KOPT-K1 (cell line): ENCODE results near the gene MGLL.

ENCODE experiments used
- H3K27ac ChIP-seq: fragments of 200-600 bp; sonication (generic); 2 replicates; pipeline ENCODE4 v1.5.1; 2016; ENCODE audit warnings: antibody characterized with exemption, mild to moderate bottlenecking, low read depth, low read length; ENCODE audit not compliant: poor library complexity, severe bottlenecking
- H3K36me3 ChIP-seq: fragments of 200-600 bp; sonication (generic); 2 replicates; pipeline ENCODE4 v1.5.1; 2017; ENCODE audit warnings: antibody characterized with exemption, mild to moderate bottlenecking, low read length, moderate library complexity; ENCODE audit not compliant: insufficient read depth
- H3K9me3 ChIP-seq: fragments of 200-600 bp; sonication (generic); 2 replicates; pipeline ENCODE4 v1.5.1; 2017; ENCODE audit warnings: antibody characterized with exemption, low read length, mild to moderate bottlenecking; ENCODE audit not compliant: insufficient read depth, poor library complexity, severe bottlenecking

Gene MGLL

DNA sequence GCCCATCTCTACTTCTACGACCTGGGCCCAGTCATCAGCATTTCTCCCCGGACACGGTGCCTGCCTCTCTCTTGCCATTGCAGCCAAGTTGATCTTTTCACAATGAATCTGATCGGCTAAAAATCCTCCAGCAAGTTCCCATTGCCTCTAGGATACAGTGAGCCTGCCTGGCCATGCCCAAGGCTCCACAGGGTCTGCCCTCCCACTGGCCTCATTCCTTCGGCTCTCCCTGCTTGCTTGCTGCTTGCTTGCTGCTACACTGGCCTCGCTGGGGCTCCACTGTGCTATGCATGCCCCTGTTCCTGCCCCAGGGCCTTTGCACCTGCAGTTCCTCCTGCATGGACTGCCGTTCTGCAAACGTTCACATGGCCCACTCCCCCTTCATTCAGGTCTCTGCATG, 147.5 kb downstream of the MGLL start:
- Histone ChIP-seq H3K9me3 (no peaks in the 10 kb centered on the region), H3K27ac (no peak overlapping the region), H3K36me3 (no peaks in the 10 kb centered on the region; the same call in 1 of the 2 replicates)

DNA sequence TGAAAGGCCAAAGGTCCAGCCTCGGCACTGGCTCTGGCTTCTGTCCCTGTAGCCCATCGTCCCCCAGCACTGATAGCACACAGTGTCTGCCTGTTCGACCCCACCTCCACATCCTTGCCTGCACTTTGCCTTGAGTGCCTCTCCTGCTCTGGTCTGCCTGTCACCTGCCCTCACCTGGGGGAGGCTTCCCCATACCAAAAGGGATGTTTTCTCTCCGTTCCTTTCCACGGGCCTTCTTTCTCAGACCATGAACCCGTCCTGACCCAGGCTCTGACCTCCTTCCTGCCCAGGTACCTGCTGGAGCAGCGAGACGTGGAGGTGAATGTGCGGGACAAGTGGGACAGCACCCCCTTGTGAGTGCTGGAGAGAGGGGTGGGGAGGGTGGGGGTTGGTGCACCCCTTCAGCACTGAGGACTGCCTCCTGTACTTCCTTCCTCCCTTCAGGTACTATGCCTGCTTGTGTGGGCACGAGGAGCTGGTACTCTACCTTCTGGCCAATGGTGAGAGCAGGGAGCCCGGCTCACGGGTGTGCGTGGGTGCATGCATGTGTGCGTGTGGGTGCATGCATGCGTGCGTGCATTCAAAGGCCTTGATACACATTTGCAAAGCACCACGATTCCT, 148.1 kb downstream of the MGLL start:
- no peak overlapping the region for H3K27ac ChIP-seq
- H3K9me3 ChIP-seq = no peaks in the 10 kb centered on the region
- H3K36me3 ChIP-seq = no peaks in the 10 kb centered on the region; the same call in 1 of the 2 replicates

DNA sequence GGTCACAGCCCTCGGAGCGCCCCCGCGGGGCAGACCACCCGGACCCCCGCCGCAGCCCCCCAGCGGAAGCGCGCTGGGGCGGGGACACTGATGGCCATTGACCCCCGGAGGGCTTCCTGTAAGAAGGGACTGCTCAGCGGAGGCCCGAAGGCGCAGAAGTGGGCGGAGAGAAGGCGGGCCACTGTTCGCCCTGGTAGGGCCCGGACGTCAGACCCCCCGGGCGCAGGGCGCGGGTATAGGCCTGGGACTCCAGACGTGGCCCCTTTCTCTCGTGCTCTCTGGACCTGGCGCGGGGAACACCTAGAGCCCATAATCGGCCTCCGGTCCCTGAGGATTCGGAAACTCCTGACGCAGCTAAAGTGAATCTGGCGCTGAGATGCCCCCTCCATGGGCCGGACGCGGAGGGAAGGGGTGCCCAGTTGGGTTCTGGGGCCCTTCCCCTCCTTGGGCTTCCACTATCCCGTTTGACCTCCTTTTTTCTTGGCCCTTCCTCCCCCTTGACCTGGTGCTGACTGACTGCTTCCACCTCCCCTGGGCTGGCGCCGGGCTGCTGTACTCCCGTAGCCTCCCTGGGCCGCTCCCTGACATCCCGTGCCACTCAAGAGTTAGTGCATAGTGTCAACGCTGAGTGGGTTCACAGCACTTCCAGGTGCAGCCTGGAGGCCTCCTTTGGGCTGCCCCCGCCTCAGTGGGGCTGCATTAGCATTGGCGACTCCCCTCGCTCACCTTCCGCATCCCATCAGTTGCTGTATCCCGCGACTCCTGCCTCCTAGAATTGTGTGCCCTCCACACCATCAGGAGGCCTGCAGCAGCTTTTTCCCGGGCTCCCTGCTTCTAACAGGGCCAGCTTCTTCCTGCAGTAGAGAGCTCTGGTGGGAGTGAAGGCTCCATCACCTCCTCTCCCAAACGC, 148.9 kb downstream of the MGLL start:
- Histone ChIP-seq H3K36me3 (no peaks in the 10 kb centered on the region; the same call in 1 of the 2 replicates), H3K27ac (peak overlapping the region; percentile 55), H3K9me3 (no peaks in the 10 kb centered on the region)

DNA sequence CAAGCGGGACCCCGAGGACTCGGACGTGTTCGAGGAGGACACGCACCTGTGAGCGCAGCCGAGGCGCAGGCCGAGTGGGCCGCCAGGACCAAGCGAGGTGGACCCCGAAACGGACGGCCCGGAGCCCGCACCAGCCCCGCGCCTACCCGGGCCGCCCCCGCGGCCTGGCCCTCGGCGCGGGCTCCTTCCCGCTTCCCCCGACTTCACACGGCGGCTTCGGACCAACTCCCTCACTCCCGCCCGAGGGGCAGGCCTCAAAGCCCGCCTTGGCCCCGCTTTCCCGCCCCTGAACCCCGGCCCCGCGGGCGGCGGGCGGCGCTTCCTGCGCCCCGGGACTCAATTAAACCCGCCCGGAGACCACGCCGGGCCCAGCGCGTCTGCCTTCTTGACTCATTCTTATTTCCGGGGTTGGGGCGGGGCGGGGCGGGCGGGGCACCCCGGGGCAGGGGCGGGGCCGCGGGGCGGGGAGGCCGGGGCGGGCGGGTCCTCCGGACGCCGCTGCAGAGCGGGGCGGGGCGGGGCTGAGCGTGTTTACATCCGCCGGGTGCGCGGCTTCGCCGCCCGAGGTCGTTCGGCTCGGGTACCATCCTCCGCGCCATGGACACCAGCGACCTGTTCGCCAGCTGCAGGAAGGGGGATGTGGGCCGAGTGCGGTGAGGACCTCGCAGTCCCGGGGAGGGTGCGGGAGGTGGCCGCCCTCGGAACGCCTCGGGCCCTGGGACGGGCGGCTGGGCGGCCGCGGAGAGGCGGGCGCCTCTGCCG, 149.7 kb downstream of the MGLL start, which contains the start of gene ABTB1:
Gene ABTB1 (plus strand): TSS at position 524 of the 762 bp plus-strand sequence. CDS start 74 bp downstream, at position 598.
- H3K27ac ChIP-seq = peak within 1 kb of the TSS; percentile 93
- H3K9me3 ChIP-seq = no peaks in the 10 kb centered on the region
- no peaks in the 10 kb centered on the region for H3K36me3 ChIP-seq

DNA sequence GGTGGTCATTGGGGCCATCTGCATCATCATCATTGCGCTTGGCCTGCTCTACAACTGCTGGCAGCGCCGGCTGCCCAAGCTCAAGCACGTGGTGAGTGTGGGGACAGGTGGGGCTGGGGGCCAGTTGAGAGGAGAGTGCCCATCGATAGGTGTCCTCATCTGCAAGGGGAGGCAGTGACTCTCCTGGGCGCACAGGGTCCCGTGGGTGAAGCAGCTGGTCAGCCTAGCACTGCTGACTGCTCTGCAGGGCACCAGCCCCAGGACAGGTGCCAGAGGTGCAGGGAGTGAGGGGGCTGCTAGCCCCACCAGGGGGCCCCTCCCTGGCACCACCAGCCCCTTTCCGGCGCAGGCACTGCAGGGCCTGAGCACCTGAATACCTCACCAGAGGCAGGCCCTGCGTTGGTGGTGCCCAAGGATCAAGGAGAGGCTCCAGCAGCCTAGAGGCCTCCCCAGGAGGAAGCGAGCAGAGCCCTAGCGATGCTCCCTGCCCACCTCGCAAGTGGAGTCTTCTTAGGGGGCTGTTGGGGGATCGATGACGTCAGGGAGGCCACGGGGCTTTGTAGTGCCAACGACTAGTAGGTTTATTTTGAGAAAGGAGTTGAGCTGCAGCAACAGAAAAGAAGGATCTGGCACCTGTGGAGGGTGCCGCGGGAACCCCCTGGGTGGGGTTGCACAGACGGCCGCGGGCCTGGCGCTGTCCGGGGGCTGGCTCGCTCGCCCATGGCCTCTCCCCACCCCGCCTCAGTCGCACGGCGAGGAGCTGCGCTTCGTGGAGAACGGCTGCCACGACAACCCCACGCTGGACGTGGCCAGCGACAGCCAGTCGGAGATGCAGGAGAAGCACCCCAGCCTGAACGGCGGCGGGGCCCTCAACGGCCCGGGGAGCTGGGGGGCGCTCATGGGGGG, 150.5 kb downstream of the MGLL start:
- H3K9me3 ChIP-seq = no peaks in the 10 kb centered on the region
- H3K36me3 ChIP-seq = no peaks in the 10 kb centered on the region
- peak overlapping the region; percentile 93 for H3K27ac ChIP-seq

DNA sequence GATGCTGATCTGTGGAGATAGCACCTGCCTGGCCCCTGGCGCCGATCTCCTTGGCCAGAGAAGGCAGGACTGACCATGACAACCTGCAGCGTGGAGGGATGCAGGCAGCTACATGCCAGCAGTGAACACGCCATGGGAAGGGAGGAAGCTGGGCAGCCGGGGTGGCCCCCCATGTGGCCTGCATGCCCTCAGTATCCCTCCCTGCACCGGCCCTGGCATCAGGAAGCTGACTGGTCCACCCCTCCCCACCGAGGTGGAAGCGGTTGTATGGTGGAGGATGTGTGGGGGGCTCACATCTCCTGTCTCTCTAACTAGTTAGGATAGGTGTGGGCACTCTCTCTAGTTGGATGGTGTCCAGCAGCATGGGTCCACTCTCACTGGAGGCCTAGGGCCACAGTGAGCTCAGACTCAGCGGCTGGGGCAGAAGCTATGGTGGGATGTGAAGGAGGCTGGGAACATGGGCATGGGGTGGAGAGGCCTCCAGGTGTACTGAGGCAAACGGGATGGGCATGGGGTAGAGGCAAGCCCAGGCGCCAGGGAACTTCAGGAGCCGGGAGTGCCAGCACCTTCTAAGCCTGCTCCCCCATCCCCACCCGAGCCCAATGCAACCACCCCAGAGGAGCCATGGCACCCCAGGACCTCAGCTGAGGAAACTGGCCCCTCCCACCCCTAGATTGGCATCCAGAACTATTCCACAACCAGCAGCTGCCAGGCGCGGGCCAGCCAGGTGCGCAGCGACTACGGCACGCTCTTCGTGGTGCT, 151.4 kb downstream of the MGLL start:
- Histone ChIP-seq H3K9me3 (no peaks in the 10 kb centered on the region), H3K36me3 (no peaks in the 10 kb centered on the region), H3K27ac (peak overlapping the region; percentile 93)

DNA sequence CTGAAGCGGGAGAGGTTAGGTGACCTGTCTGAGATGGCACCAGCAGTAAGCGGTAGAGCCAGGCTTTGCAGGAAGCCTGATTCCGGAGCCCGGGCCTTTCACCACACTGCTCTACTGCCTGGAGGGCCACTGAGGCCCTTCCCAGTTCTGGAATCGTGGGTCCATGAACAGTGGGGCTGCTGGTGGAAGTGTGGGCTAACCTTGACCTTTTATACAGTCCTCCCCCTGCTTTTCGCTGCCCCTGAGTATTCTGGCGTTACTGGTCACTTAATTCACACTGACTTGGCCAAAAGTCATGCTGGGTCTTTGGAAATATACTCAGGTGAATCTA, 152.1 kb downstream of the MGLL start:
- Histone ChIP-seq H3K27ac (no peak overlapping the region), H3K9me3 (no peaks in the 10 kb centered on the region), H3K36me3 (no peaks in the 10 kb centered on the region)

DNA sequence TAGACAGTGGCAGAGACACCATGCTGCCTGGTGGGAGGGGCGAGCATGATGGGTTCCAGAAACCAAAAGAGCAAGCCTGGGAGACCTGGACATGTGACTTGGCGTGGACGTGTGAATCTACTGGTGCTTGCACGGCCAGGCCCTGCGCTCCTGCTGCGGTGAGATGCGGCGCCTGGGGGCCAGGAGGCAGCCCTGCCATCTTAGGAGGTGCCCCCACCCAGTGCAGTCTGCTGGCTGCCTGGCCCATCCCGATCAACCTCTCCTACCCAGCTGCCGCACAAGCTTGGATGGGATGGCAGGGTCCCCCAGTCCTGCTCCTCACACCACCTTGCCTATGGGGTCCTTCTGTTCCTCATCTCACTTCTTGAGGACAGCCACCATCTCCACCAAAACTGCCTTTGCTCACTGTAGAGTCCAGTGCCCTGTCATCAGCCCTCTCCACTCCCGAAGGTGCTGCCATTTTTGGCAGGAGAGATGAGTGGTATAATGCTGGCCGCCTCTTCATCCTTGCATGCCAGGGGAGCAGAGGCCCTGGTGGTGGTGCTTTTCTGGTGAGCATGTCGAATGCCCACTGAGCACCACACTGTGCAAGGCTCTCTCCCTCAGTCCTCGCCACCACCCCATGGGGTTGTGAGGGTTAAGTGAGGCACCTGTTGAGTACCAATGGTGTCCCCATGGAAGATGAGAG, 152.6 kb downstream of the MGLL start:
- H3K36me3 ChIP-seq = no peaks in the 10 kb centered on the region
- H3K27ac ChIP-seq = no peak overlapping the region
- no peaks in the 10 kb centered on the region for H3K9me3 ChIP-seq

DNA sequence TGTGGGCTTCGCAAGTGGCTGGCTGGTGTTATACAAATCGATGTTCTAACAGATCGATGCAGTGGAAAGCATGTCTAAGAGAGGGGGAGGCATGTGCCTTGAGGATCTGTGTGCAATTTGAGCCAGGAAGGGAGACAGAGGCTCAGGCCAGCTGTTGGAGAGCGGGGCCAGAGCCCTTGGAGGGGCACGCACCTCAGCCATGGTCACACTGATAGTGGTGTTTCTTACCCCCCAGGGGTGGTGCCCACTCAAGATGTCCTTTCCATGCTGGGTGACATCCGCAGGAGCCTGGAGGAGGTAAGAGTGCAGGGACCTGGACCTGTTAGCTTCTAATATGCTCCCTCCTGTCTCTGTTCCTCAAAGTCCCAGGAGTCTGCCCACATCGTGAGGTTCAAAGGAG, 153.4 kb downstream of the MGLL start:
- Histone ChIP-seq H3K9me3 (no peaks in the 10 kb centered on the region), H3K36me3 (no peaks in the 10 kb centered on the region), H3K27ac (no peak overlapping the region)

DNA sequence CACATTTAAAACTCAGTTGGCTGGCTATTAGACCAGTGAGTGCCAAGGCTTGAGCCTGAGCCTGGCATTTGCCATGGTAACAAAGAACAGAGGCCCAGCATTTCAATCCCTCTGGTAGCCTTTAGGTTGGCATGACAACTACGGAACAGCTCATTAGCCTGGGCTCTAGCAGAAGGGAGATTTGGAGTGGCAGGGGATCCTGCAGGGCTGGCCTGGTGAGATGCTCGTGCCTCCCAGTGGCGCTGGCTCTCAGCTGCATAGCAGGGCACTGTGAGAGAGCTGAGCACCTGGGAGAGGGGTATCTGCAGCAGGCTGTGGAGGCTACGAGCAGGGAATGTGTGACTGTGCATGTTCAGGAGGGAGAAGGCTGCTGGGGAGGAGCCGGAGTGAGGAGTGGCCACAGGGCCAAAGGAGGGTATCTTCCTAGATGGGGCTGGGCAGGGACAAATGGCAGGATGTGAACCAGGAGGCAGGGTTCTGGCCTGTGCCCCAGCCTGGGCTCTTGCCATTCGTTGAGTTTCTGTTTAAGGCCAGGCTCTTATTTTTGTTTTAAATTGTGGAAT, 155.1 kb downstream of the MGLL start:
- H3K36me3 ChIP-seq = no peaks in the 10 kb centered on the region
- no peak overlapping the region for H3K27ac ChIP-seq

DNA sequence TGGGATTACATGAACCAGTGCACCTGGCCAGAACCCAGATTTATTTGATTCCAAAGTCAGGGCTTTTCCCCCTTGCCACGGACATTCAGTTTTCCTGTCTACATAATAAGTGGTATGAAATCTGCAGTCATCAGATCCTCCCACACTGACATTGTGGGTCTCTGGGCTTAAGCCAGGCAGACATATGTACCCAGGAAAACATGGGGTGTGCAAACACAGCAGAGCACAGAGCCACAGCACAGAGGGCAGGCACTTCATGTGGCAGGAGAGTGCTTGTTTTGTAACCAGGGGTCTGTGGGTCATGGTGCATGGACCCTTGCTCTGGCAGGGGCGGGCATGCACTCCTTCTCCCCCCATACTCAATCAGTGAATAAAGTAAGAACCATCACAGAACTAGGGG, 155.6 kb downstream of the MGLL start:
- H3K9me3 ChIP-seq = no peaks in the 10 kb centered on the region

More for the DNA sequence above, 155.1 kb downstream of the MGLL start:
- H3K9me3 ChIP-seq = no peaks in the 10 kb centered on the region

DNA sequence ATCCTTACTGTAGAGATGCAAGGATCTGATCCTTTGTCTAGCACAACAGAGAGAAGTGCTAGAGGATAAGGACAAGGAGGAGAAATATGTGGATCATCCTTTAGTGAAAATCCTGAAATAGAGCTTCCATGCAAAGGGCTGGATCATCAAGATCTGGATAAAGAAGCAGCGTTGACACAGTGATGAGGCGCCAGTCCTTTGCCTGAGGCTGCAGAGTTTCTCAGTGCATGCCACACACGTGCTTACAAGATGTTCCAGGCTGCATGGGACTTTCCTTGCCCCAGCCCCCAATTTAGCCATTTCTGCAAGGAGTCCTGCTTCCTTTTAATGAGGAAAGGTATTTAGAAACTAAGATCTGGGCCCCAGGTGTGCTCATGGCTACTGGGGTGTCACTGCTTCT, 156.7 kb downstream of the MGLL start:
- no peak overlapping the region for H3K27ac ChIP-seq

More for the DNA sequence above, 155.6 kb downstream of the MGLL start:
- Histone ChIP-seq H3K36me3 (no peaks in the 10 kb centered on the region), H3K27ac (no peak overlapping the region)

DNA sequence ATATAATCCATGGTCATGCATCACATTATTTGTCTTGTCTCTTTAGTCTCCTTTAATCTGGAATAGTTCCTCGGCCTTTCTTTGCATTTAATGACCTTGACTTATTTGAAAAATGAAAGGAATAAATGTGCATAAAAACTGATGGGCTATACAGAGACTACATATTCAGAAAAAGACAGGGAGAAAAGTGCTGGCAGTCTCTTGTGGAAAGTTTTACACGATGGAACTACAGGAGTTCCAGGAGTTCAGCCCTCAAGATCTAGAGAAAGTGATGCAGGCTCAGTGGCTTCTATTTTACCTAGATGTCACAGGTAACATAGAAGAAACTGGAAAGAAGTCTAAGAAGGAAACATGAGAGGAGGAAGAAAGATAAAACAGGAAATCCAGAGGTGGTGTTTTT, 157.2 kb downstream of the MGLL start:
- H3K27ac ChIP-seq = no peak overlapping the region
- H3K36me3 ChIP-seq = no peaks in the 10 kb centered on the region
- H3K9me3 ChIP-seq = no peaks in the 10 kb centered on the region

More for the DNA sequence above, 156.7 kb downstream of the MGLL start:
- H3K9me3 ChIP-seq = no peaks in the 10 kb centered on the region
- no peaks in the 10 kb centered on the region for H3K36me3 ChIP-seq
